HCT116 (cell line): ENCODE results near the gene ANKFN1. TPM values are rescaled to one million over a fixed set of nuclear protein-coding genes. Genes with fewer than 3 reads are reported as not detected.
A peak's percentile ranks its signal among the peaks of the same experiment; 100 is the strongest.

Experiments
- ATAC-seq: fragments of 200-7000 bp; cut with Tn5 transposase; 2 replicates; pipeline ENCODE4 v1.9.1; 2020; ENCODE audit warnings: mild to moderate bottlenecking, moderate library complexity
- BruUV-seq: library from RNA; stranded (reverse); fragments of 400-500 nt; replicated peaks from 2 replicates; lab custom pipeline; 2021; lab: Mats Ljungman, UMichigan
- CTCF ChIA-PET: fragments of 300-600 bp; sonication (Branson Sonifier 250); formaldehyde crosslinking; loops from one replicate; lab custom pipeline; 2021; ENCODE audit warnings: antibody characterized with exemption; lab: Charles Lee
- POLR2A ChIA-PET: fragments of 300-600, 350-600 bp; sonication (Branson Sonifier 250); formaldehyde crosslinking; loops from one replicate; lab custom pipeline; 2021; ENCODE audit warnings: antibody characterized with exemption; lab: Charles Lee
- RAD21 ChIA-PET, 2 experiments: fragments of 300-600 bp; sonication (Branson Sonifier 250); formaldehyde crosslinking; loops; one replicate each; lab custom pipeline; 2023; ENCODE audit warnings: low total read pairs in 2 of 2; ENCODE audit not compliant: uncharacterized antibody in 2 of 2, unreplicated experiment in 2 of 2, low non-redundant PET in 1 of 2; lab: Charles Lee
- DNase-seq: peaks from one replicate; pipeline ENCODE4 v3.0.0-alpha.2; 2010; ENCODE audit warnings: low read depth, low spot score
- H2AFZ ChIP-seq: fragments of 200-600 bp; shearing (Covaris generic), sonication (generic); 2 replicates; pipeline ENCODE4 v1.6.1; 2017; ENCODE audit warnings: low read depth, mixed run types, mixed read lengths, antibody characterized with exemption, low read length; ENCODE audit not compliant: poor library complexity, severe bottlenecking
- H3K27ac ChIP-seq: 2 replicates; pipeline ENCODE4 v1.5.1; 2012; ENCODE audit warnings: low read depth, low read length
- H3K27me3 ChIP-seq: fragments of 200-600 bp; sonication (generic); 2 replicates; pipeline ENCODE4 v1.6.1; 2016; ENCODE audit warnings: mixed run types, low read length, mixed read lengths; ENCODE audit not compliant: insufficient read depth
- H3K36me3 ChIP-seq, 2 experiments: fragments of 200-500 bp in 1 of 2; fragments of 200-600 bp in 1 of 2; sonication (Bioruptor generic) in 1 of 2; sonication (generic) in 1 of 2; 2 replicates each; pipeline versions ENCODE4 v1.5.1 to v1.6.1; 2014 to 2016; ENCODE audit warnings: low read length in 2 of 2, inconsistent platforms in 1 of 2, mixed read lengths in 1 of 2, mixed run types in 1 of 2; ENCODE audit not compliant: insufficient read depth in 2 of 2, control insufficient read depth in 1 of 2
- H3K4me1 ChIP-seq, 2 experiments: fragments of 200-600 bp in 1 of 2; sonication (generic) in 1 of 2; 2 replicates each; pipeline versions ENCODE4 v1.5.1 to v1.6.1; 2012 to 2017; ENCODE audit warnings: low read length in 2 of 2, inconsistent platforms in 1 of 2, mild to moderate bottlenecking in 1 of 2, mixed read lengths in 1 of 2, mixed run types in 1 of 2, moderate library complexity in 1 of 2; ENCODE audit not compliant: insufficient read depth in 2 of 2, control insufficient read depth in 1 of 2
- H3K4me2 ChIP-seq: fragments of 200-600 bp; sonication (generic); 2 replicates; pipeline ENCODE4 v1.6.1; 2017; ENCODE audit warnings: mixed run types, low read length, mixed read lengths
- H3K4me3 ChIP-seq, 2 experiments: fragments of 200-600 bp in 1 of 2; sonication (generic) in 1 of 2; replicated peaks in 1 of 2; 2 replicates each; pipeline ENCODE4 v1.5.1; 2011 to 2016; ENCODE audit warnings: low read length in 2 of 2, control low read depth in 1 of 2, low read depth in 1 of 2, mild to moderate bottlenecking in 1 of 2, mixed read lengths in 1 of 2, mixed run types in 1 of 2
- H3K79me2 ChIP-seq: fragments of 200-600 bp; sonication (generic); 2 replicates; pipeline ENCODE4 v1.6.1; 2017; ENCODE audit warnings: mild to moderate bottlenecking, mixed run types, low read length, moderate library complexity, mixed read lengths; ENCODE audit not compliant: insufficient read depth
- H3K9ac ChIP-seq: fragments of 200-600 bp; sonication (generic); 2 replicates; pipeline ENCODE4 v1.6.1; 2016; ENCODE audit warnings: low read length, mixed read lengths
- H3K9me2 ChIP-seq: fragments of 200-600 bp; sonication (generic), shearing (Covaris generic); 2 replicates; pipeline ENCODE4 v1.6.1; 2017; ENCODE audit warnings: mixed run types, mild to moderate bottlenecking, moderate library complexity; ENCODE audit not compliant: insufficient read depth
- H3K9me3 ChIP-seq, 2 experiments: fragments of 200-500 bp in 1 of 2; fragments of 200-600 bp in 1 of 2; sonication (Bioruptor generic) in 1 of 2; sonication (generic) in 1 of 2; 2 replicates each; pipeline ENCODE4 v1.6.1; 2014 to 2017; ENCODE audit warnings: low read length in 2 of 2, mixed read lengths in 2 of 2, inconsistent platforms in 1 of 2, low read depth in 1 of 2, mild to moderate bottlenecking in 1 of 2, mixed run types in 1 of 2, moderate library complexity in 1 of 2; ENCODE audit not compliant: control insufficient read depth in 1 of 2, insufficient read depth in 1 of 2
- H4K20me1 ChIP-seq: fragments of 200-600 bp; sonication (generic), shearing (Covaris generic); 2 replicates; pipeline ENCODE4 v1.6.1; 2017; ENCODE audit warnings: mixed run types, mild to moderate bottlenecking, moderate library complexity; ENCODE audit not compliant: insufficient read depth
- CBX3 ChIP-seq: IDR thresholded peaks from 2 replicates; pipeline ENCODE4 v1.6.1; 2012; ENCODE audit warnings: low read depth
- CEBPB ChIP-seq: IDR thresholded peaks from 2 replicates; pipeline ENCODE4 v1.6.1; 2012; ENCODE audit warnings: low read depth
- CTCF ChIP-seq, 3 experiments: fragments of 200-600 bp in 1 of 3; sonication (generic) in 1 of 3; IDR thresholded peaks in 2 of 3; conservative IDR thresholded peaks in 1 of 3; 2 replicates each; pipeline ENCODE4 v1.5.1; 2012 to 2017; ENCODE audit warnings: low read depth in 2 of 3, low read length in 2 of 3, antibody characterized with exemption in 1 of 3, borderline replicate concordance in 1 of 3, control low read depth in 1 of 3, mild to moderate bottlenecking in 1 of 3, mixed read lengths in 1 of 3, mixed run types in 1 of 3, moderate library complexity in 1 of 3; ENCODE audit not compliant: insufficient read depth in 1 of 3
- EGR1 ChIP-seq: IDR thresholded peaks from 2 replicates; pipeline ENCODE4 v1.6.1; 2012; ENCODE audit warnings: low read depth
- ELF1 ChIP-seq: IDR thresholded peaks from 2 replicates; pipeline ENCODE4 v1.6.1; 2012; ENCODE audit warnings: low read depth, borderline replicate concordance
- EZH2phosphoT487 ChIP-seq: fragments of 200-600 bp; IDR thresholded peaks from 2 replicates; pipeline ENCODE4 v1.6.1; 2018; ENCODE audit warnings: antibody characterized with exemption, borderline replicate concordance
- FOSL1 ChIP-seq: IDR thresholded peaks from 2 replicates; pipeline ENCODE4 v1.6.1; 2012; ENCODE audit warnings: low read depth
- JUND ChIP-seq: IDR thresholded peaks from 2 replicates; pipeline ENCODE4 v1.6.1; 2012
- POLR2A ChIP-seq: IDR thresholded peaks from 2 replicates; pipeline ENCODE4 v1.7.0; 2011; ENCODE audit warnings: borderline replicate concordance; ENCODE audit not compliant: insufficient read depth, insufficient read length; ENCODE audit errors: extremely low read depth
- POLR2AphosphoS5 ChIP-seq: IDR thresholded peaks from 2 replicates; pipeline ENCODE4 v1.6.1; 2011; ENCODE audit warnings: mild to moderate bottlenecking, low read depth, low read length, moderate library complexity
- RAD21 ChIP-seq: IDR thresholded peaks from 2 replicates; pipeline ENCODE4 v1.6.1; 2012; ENCODE audit warnings: low read depth, mild to moderate bottlenecking
- TCF7L2 ChIP-seq: IDR thresholded peaks from 2 replicates; pipeline ENCODE4 v1.7.0; 2011; ENCODE audit warnings: borderline replicate concordance, inconsistent platforms; ENCODE audit not compliant: insufficient read depth, insufficient read length; ENCODE audit errors: extremely low read depth
- YY1 ChIP-seq: IDR thresholded peaks from 2 replicates; pipeline ENCODE4 v1.6.1; 2011; ENCODE audit warnings: low read length, low read depth, moderate library complexity, mild to moderate bottlenecking; ENCODE audit not compliant: insufficient replicate concordance; ENCODE audit errors: extremely low read depth
- ZFX ChIP-seq: fragments of 450-650 bp; IDR thresholded peaks from 2 replicates; pipeline ENCODE4 v1.6.1; 2017
- ZNF274 ChIP-seq: fragments of 200-500 bp; sonication (Bioruptor generic); IDR thresholded peaks from 2 replicates; pipeline ENCODE4 v1.6.1; 2014; ENCODE audit warnings: mild to moderate bottlenecking, low read depth, low read length, inconsistent platforms
- intact Hi-C: fragments of 100-400 bp; cut with micrococcal nuclease; formaldehyde crosslinking; loops from 2 replicates; pipeline ENCODE4 v1.10.0; 2022
- total RNA-seq: library from RNA; stranded (reverse); gene quantifications from one replicate; pipeline ENCODE4 v1.2.1, GENCODE V29; 2021; ENCODE audit not compliant: unreplicated experiment
- TF ChIP-seq, protein P1 (sequence below): IDR thresholded peaks from 2 replicates; pipeline ENCODE4 v1.6.1; 2012
- TF ChIP-seq, protein P2 (sequence below): IDR thresholded peaks from 2 replicates; pipeline ENCODE4 v1.6.1; 2012
- TF ChIP-seq, protein P3 (sequence below): IDR thresholded peaks from 2 replicates; pipeline ENCODE4 v1.6.1; 2011; ENCODE audit warnings: mild to moderate bottlenecking, low read length, moderate library complexity; ENCODE audit not compliant: insufficient replicate concordance; ENCODE audit errors: extremely low read depth

ANKFN1 gene
- total RNA-seq, 1 experiment from 2014 or later = 1.1 TPM

DNA sequence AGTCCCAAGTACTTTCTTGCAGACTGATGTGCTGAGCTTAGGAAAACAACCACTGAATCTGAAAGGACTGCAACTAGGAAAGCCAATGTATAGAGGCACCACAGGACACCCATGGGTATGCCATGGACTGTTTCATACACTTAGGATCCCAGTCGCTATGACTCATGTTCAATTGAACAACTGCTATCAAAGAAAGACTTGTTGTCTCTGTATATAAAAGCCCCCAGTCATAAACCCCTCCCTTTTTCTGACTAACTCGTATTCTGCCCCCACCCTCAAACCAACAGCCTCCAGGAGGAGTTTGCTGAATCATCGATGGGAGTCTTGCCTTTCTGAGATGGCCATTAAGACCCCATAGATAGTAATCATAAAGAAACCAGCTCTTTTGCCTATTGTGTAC lies 205.4 kb downstream of the ANKFN1 start:
- Histone ChIP-seq H3K9me3 (no peaks in the 10 kb centered on the region), H3K4me1 (peaks cover 0 to 5% of the 10 kb centered on the region in 2 experiments; a peak in 1 of 4 replicates), H3K36me3 (no peaks in the 10 kb centered on the region), H3K27me3 (0 out of 2 replicates have a peak, but pooled peaks cover 4% of the 10 kb centered on the region), H3K9me2 (no peaks in the 10 kb centered on the region), H3K4me2 (no peak overlapping the region; the same call in 1 of the 2 replicates), H3K9ac (no peak overlapping the region), H3K4me3 (no peak overlapping the region), H3K27ac (no peak overlapping the region), H3K79me2 (no peaks in the 10 kb centered on the region), H2AFZ (no peak overlapping the region), H4K20me1 (no peaks in the 10 kb centered on the region)
- intact Hi-C loops = no loop called here
- no TSS peak for BruUV-seq
- POLR2A ChIA-PET = no interaction called here
- peak; percentile 22 for DNase-seq
- TF ChIP-seq TCF7L2 = no peak
- no peak for TF ChIP-seq JUND
- no peak for TF ChIP-seq POLR2A
- TF ChIP-seq, protein P1, sequence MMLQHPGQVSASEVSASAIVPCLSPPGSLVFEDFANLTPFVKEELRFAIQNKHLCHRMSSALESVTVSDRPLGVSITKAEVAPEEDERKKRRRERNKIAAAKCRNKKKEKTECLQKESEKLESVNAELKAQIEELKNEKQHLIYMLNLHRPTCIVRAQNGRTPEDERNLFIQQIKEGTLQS = no peak
- TF ChIP-seq EGR1 = no peak
- no peak for TF ChIP-seq ZFX
- TF ChIP-seq CEBPB = no peak
- TF ChIP-seq, protein P2, sequence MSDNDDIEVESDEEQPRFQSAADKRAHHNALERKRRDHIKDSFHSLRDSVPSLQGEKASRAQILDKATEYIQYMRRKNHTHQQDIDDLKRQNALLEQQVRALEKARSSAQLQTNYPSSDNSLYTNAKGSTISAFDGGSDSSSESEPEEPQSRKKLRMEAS = no peak
- TF ChIP-seq ELF1 = no peak
- no peak for TF ChIP-seq FOSL1
- TF ChIP-seq CTCF (IDR thresholded peaks at IDR 0.05 in 2 of 3, conservative IDR thresholded peaks at IDR 0.05 in 1 of 3; ENCODE audit: borderline replicate concordance in 1 of 3, insufficient read depth in 1 of 3, low read depth in 2 of 3, low read length in 2 of 3) = no peak
- no peak for TF ChIP-seq CBX3
- TF ChIP-seq, protein P3, sequence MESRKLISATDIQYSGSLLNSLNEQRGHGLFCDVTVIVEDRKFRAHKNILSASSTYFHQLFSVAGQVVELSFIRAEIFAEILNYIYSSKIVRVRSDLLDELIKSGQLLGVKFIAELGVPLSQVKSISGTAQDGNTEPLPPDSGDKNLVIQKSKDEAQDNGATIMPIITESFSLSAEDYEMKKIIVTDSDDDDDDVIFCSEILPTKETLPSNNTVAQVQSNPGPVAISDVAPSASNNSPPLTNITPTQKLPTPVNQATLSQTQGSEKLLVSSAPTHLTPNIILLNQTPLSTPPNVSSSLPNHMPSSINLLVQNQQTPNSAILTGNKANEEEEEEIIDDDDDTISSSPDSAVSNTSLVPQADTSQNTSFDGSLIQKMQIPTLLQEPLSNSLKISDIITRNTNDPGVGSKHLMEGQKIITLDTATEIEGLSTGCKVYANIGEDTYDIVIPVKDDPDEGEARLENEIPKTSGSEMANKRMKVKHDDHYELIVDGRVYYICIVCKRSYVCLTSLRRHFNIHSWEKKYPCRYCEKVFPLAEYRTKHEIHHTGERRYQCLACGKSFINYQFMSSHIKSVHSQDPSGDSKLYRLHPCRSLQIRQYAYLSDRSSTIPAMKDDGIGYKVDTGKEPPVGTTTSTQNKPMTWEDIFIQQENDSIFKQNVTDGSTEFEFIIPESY = no peak
- no peak for TF ChIP-seq POLR2AphosphoS5
- no peak for TF ChIP-seq ZNF274
- no peak for TF ChIP-seq EZH2phosphoT487
- TF ChIP-seq YY1 = no peak
- TF ChIP-seq RAD21 = no peak
- RAD21 ChIA-PET = no interaction called here
- ATAC-seq = peak; percentile 40; the same call in 1 of the 2 replicates
- CTCF ChIA-PET = no interaction called here
